ENCODE results near the gene GRAP2.
A peak's percentile ranks its signal among the peaks of the same experiment; 100 is the strongest.
"Not testable (repeated sequence)": the region's sequence is repeated elsewhere in the genome, so short reads cannot be mapped to it uniquely, and the experiment has no call there.

The GRAP2 gene

DNA sequence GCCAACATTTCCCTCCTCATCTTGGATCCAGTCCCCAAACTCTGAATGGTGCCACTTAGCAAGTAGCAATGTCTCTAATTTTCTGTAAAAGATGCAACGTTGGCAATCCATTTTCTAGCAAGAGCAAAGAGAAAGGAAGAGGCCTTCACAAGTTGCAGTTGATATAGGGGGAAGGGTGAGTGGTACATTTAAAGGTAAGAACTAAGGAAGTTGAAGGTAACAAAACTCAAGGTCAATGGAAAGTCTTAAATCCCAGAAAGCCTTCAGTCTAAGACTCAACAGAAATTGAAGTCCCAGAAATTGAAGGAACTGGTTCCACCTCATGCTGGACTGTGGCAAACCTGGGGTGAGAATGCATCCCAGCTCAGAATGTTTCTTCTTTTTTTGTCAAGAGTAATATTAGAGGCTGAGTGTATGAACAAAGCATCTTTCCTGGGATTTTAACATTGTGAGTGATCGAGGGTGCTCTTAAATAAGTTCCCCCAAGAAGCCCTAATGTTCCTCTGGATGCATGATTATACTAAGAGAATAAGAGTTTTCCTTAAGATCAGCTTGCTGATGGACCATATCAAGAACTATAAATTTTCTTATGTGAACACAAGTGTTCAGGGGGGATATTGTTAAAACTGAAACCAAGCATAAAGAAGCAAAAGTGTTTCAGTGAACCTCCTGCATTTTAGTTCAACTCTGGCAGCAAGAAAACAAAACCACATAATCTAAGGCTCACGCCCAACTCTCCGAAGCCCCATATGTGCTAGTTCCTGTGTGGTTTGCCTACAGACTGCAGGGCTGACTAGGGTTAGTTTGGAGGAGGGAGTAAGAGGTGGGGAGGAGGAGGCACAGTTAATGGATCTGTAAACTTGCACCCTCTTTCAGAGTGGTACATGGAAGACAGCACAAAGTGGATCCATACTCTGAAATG is at the start of gene GRAP2:
Gene GRAP2 (plus strand): TSS at position 779 of the 922 bp plus-strand sequence. CDS start 46,023 bp downstream, outside the sequence.
- DNase-seq, result no peak

GRCh38 chr22:39851606-39852315 is 49.1 kb upstream of the GRAP2 start:
- DNase-seq, result no peak

GRCh38 chr22:39852799-39853198 is 48.1 kb upstream of the GRAP2 start:
- DNase-seq, result no peak

DNA sequence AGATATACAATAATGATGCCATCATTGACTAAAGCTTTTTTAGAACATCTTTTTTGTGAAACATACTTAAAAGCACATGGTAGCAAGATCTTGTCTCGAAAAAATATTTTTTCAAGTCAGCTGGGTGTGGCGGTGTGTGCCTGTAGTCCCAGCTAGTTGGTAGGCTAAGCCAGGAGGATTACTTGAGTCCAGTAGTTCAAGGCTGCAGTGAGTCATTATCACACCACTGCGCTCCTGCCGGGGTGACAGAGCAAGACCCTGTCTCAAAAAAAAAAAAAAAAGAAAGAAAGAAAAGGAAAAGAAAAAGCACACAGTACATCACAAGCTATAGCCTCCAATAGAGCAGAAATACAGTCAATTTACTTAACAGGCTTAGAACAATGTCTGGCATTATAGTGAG is 44.3 kb upstream of the GRAP2 start:
- DNase-seq, result no peak

DNA sequence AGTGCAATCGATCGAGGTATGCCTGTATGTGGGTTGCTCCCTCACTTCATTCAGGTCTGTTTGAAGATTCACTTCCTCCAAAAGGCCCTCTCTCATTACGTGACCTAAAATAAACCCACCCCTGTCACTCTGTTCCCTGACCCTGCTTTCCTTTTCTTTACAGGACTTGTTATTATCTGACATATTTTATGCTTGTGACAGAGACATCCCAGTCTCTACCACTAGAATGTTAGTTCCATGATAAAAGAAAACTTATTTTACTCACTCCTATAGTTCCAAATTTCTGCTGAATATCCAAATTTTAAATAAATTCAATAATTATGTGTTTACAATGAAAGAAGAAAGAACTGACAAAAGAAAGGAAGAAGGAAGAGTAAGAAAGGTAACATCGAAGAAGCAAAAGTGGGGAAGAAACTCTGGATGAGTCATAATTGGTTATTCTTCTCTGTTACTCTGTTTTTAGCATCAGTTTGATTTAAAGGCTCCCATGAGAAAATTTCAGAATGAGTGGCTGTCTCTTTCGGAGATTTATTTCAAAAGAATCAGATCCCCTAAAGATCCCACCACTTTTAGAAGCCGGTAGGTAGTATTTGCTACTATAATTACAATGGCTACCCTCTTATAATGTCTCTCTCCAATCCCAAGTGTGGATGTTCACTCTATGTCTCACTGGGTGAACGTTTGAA is 40.8 kb upstream of the GRAP2 start:
- no peak for DNase-seq

- DNase-seq, result no peak
These were observed 32.1 kb upstream of the GRAP2 start for GRCh38 chr22:39868741-39869140.

GRCh38 chr22:39869797-39870196 is 31.1 kb upstream of the GRAP2 start:
- DNase-seq, result not testable (repeated sequence)

GRCh38 chr22:39871008-39871798 is 29.7 kb upstream of the GRAP2 start:
- DNase-seq, result peak; percentile 1

- DNase-seq, result no peak
These were observed 28.3 kb upstream of the GRAP2 start for GRCh38 chr22:39872548-39872947.

DNA sequence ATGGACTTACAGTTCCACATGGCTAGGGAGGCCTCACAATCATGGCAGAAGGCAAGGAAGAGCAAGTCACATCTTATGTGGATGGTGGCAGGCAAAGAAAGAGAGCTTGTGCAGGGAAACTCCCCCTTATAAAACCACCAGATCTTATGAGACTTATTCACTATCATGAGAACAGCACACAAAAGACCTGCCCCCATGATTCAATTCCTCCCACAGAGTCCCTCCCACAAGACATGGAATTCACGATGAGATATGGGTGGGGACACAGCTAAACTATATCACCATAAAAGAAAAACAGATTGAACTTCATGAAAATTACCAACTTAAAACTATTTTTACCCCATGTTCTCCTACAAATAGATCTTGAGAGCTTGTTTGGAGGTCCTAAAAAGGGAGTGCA is 26.9 kb upstream of the GRAP2 start:
- DNase-seq, result no peak

DNA sequence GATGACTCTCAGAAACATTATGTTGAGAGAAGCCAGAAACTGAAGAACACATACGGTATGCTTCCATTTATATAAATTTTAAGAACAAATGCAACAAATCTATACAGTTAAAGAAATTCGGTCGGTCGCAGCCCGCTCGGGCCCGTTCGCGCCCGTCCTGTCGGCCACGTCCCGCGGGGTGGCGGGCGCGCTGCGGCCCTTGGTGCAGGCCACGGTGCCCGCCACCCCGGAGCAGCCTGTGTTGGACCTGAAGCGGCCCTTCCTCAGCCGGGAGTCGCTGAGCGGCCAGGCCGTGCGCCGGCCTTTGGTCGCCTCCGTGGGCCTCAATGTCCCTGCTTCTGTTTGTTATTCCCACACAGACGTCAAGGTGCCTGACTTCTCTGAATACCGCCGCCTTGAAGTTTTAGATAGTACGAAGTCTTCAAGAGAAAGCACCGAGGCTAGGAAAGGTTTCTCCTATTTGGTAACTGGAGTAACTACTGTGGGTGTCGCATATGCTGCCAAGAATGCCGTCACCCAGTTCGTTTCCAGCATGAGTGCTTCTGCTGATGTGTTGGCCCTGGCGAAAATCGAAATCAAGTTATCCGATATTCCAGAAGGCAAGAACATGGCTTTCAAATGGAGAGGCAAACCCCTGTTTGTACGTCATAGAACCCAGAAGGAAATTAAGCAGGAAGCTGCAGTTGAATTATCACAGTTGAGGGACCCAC is 25.6 kb upstream of the GRAP2 start:
- DNase-seq, result not testable (repeated sequence)

- DNase-seq, result no peak
These were observed 23.6 kb upstream of the GRAP2 start for GRCh38 chr22:39877079-39877845.

DNA sequence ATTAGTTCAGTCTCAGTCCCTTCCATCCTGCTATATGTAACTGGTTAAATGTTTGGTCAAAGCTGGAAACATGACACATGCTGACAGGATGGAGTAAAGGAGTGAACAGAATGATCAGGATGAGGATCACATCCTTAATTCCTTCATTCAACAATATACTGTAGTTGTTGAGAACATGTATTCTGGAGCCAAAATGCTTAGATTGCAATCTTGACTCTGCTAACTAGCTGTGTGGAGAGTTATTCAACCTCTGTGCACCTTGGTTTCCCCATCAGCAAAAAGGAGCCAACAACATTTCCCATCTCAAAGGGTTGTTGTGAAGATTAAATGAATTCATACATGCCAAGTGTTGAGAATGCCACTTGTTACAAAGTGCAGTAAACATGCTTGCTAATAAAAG is 20.2 kb upstream of the GRAP2 start:
- DNase-seq, result no peak

DNA sequence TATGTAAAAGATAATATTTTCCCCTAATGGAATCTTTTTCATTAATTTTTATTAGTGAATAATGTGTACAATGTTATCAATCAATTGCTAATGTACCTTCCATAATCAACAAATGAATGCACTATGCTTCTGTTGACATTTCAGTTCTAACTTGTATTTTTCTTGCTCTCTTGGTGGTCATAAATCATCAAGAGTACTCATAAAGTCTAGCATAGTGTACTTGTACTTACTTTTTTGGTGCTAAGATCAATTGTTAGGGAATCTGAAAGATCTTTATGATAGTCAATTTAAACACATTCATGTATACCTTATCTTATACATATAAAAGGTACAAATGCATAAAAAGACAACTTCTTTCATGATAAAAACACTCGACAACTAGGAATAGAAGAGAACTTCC is 17.8 kb upstream of the GRAP2 start:
- DNase-seq, result no peak

- DNase-seq, result not testable (repeated sequence)
These were observed 11.0 kb upstream of the GRAP2 start for GRCh38 chr22:39889924-39890323.

- no peak for DNase-seq
These were observed 7.4 kb upstream of the GRAP2 start, which contains the start of gene ENTHD1 for GRCh38 chr22:39893526-39893925. TSS of gene ENTHD1 (minus strand) at chr22:39893760. CDS start at chr22:39887748, 6,012 bp downstream.

DNA sequence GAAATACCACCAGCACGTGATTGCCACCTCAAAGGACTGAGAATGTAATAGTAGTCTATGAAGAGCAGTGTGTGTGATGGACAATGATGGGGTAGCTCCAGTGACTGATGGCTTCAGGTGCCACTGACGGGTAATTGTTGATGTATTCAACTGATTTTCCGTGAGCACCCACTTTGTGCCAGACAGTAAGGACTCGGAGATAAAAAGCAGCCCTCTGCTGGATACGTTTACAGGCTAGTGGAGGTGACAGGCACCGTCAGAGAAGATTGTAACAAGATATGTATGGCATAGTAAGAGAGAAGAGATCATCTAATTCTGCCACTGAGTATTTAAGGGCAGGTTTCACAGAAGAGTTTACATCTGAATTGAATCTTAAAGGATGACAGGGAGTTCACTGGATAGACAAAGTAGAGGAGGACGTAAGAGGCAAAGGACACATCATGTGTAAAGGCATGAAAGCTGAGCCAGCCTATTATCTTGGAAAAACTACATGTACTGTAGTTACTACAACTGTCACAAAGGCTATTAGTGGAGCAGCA is 6.3 kb upstream of the GRAP2 start:
- no peak for DNase-seq

GRCh38 chr22:39895682-39896081 is 5.2 kb upstream of the GRAP2 start:
- DNase-seq, result no peak

DNA sequence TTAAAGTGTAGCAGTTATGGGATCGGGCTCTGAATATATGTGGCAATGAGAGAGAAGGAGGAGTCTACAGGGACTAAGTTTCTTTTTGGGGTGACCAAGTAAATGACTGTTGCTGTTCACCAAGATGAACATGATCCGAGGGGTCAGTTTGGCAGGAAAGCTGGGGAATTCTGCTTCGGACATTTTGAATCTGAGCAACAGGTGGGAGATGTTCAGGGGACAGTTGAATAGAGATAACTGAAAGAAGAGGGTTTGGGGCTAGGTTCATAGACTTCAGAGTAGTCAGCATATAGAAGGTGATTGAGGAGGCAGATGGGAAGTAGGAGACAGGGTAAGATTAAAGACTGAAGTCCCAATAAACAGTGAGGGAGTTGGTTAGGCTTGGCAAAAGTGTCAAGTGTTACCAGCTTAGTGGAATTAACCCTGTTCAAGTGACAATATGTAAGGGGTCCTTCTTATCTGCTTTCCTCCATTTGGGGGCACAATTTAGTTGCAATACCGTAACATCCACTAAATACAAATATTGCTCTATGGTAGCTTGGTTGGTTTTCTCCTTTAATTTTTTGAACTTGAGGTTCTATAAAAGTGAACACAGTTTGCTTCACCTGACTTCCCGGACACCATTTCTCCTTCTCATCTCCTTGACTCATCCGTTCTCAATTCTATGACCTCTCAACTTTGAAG is 4.4 kb upstream of the GRAP2 start:
- no peak for DNase-seq

DNA sequence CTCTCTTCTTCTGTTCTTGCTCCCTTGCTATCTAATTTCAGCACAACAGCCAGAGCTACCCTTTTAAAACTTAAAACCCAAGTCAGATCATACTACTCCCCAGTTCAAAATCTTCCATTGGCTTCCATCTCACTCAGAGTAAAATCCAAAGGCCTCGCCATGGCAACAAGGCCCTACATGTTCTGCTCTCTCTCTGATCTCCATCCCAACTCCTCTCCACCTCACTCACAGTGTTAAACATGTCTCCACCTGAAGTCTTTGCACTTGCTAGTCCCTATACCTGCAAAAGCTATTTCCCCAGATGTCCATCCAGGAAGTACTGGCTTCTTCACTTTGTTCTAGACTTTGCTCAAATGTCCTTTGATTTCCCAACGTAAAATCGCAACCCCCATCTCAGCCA is 3.0 kb upstream of the GRAP2 start:
- DNase-seq, result no peak

Data from NCI-H774 (cell line).